Body of pancreas (tissue), 4 donors: ENCODE results near the gene CEP95.

Source experiments
- POLR2A ChIP-seq, 3 donors: fragments of 450-650 bp; IDR thresholded peaks; one replicate each; pipeline ENCODE4 v1.6.1; 2016; ENCODE audit warnings: antibody characterized with exemption in 3 of 3, mild to moderate bottlenecking in 2 of 3
- TF ChIP-seq, protein P1 (sequence below), 7 experiments: fragments of 450-650 bp in 4 of 7; fragments of 200-600 bp in 3 of 7; sonication (generic) in 3 of 7; IDR thresholded peaks; one replicate each; pipeline ENCODE4 v1.5.1; 2016 to 2019; ENCODE audit warnings: antibody characterized with exemption in 7 of 7

DNA sequence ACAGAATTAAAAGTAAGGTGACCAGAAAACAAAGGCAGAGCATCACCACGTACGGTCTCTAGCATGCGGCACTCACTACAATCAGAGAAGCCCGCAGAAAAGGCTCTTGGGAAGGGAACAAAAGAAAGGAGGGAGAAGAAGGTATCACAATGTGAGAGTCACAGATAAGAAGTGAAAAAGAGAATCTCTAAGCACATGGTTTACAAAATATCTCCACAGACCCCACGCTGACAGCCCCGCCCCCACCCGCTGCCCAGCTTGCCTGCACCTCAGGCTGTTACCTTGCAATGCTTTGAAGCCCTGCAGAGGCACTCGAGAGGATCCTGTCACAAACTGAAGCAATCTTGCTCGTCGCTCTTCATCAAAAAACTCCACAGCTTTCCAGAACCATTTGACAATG lies 40.5 kb downstream of the CEP95 start:
- TF ChIP-seq, protein P1, sequence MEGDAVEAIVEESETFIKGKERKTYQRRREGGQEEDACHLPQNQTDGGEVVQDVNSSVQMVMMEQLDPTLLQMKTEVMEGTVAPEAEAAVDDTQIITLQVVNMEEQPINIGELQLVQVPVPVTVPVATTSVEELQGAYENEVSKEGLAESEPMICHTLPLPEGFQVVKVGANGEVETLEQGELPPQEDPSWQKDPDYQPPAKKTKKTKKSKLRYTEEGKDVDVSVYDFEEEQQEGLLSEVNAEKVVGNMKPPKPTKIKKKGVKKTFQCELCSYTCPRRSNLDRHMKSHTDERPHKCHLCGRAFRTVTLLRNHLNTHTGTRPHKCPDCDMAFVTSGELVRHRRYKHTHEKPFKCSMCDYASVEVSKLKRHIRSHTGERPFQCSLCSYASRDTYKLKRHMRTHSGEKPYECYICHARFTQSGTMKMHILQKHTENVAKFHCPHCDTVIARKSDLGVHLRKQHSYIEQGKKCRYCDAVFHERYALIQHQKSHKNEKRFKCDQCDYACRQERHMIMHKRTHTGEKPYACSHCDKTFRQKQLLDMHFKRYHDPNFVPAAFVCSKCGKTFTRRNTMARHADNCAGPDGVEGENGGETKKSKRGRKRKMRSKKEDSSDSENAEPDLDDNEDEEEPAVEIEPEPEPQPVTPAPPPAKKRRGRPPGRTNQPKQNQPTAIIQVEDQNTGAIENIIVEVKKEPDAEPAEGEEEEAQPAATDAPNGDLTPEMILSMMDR (IDR thresholded peaks at IDR 0.05): no peak
- no peak for TF ChIP-seq POLR2A (IDR thresholded peaks at IDR 0.05)
